Transverse colon (tissue), 4 donors: Measurements from ENCODE around the gene TNPO1.

Experiments used
- CTCF ChIP-seq, 5 experiments: fragments of 200-600 bp in 3 of 5; fragments of 450-650 bp in 2 of 5; sonication (generic) in 3 of 5; IDR thresholded peaks; 1 replicate in 2 of 5; 2 replicates in 3 of 5; pipeline ENCODE4 v1.5.1; 2016 to 2017; ENCODE audit warnings: antibody characterized with exemption in 5 of 5, inconsistent platforms in 3 of 5, mild to moderate bottlenecking in 2 of 5, moderate library complexity in 1 of 5
- EP300 ChIP-seq: sonication (generic); formaldehyde crosslinking; IDR thresholded peaks from one replicate; pipeline ENCODE4 v1.6.1; 2017; ENCODE audit warnings: antibody characterized with exemption, low read depth
- POLR2A ChIP-seq: fragments of 450-650 bp; IDR thresholded peaks from one replicate; pipeline ENCODE4 v1.6.1; 2016; ENCODE audit warnings: antibody characterized with exemption, mild to moderate bottlenecking, moderate library complexity
- POLR2AphosphoS5 ChIP-seq, 3 donors: sonication (generic); formaldehyde crosslinking; IDR thresholded peaks; one replicate each; pipeline ENCODE4 v1.6.1; 2016; ENCODE audit warnings: antibody characterized with exemption in 3 of 3

- no peak for TF ChIP-seq EP300
- no peak for TF ChIP-seq CTCF (IDR thresholded peaks at IDR 0.05)
- no peak for TF ChIP-seq POLR2A
- TF ChIP-seq POLR2AphosphoS5 (IDR thresholded peaks at IDR 0.05) = no peak
These were observed 49.0 kb upstream of the TNPO1 start for GRCh38 chr5:72767289-72768010.
